MCF 10A (cell line): Measurements from ENCODE around the gene SUMO2. TPM values are rescaled to one million over a fixed set of nuclear protein-coding genes. Genes with fewer than 3 reads are reported as not detected.

Experiments used
- BruUV-seq: library from RNA; stranded (reverse); fragments of 400-500 nt; replicated peaks from 2 replicates; lab custom pipeline; 2021; lab: Mats Ljungman, UMichigan
- CTCF ChIA-PET: fragments of 300-600 bp; sonication (Branson Sonifier 250); formaldehyde crosslinking; extraction: SDS; loops from one replicate; lab custom pipeline; 2021; ENCODE audit warnings: antibody characterized with exemption, inconsistent platforms; lab: Yijun Ruan, JAX
- POLR2A ChIA-PET: fragments of 300-600, 350-650 bp; sonication (Branson Sonifier 250); formaldehyde crosslinking; extraction: SDS; loops from one replicate; lab custom pipeline; 2020; ENCODE audit warnings: antibody characterized with exemption, inconsistent platforms; lab: Yijun Ruan, JAX
- DNase-seq: peaks from one replicate; pipeline ENCODE4 v3.0.0-alpha.2; 2018; ENCODE audit not compliant: unreplicated experiment
- H3K27ac Mint-ChIP-seq: one replicate; pipeline ENCODE4 v1.8.0; 2022; ENCODE audit warnings: mild to moderate bottlenecking, low read depth, mixed read lengths; ENCODE audit not compliant: unreplicated experiment
- H3K27me3 Mint-ChIP-seq: one replicate; pipeline ENCODE4 v1.8.0; 2022; ENCODE audit warnings: mixed read lengths; ENCODE audit not compliant: insufficient read depth, unreplicated experiment
- H3K36me3 Mint-ChIP-seq: one replicate; pipeline ENCODE4 v1.8.0; 2022; ENCODE audit warnings: mild to moderate bottlenecking, moderate library complexity, mixed read lengths; ENCODE audit not compliant: insufficient read depth, unreplicated experiment
- H3K4me1 Mint-ChIP-seq: one replicate; pipeline ENCODE4 v1.8.0; 2022; ENCODE audit warnings: mixed read lengths; ENCODE audit not compliant: insufficient read depth, unreplicated experiment
- H3K4me3 Mint-ChIP-seq: one replicate; pipeline ENCODE4 v1.8.0; 2022; ENCODE audit warnings: mild to moderate bottlenecking, moderate library complexity, mixed read lengths; ENCODE audit not compliant: unreplicated experiment
- H3K9me3 Mint-ChIP-seq: one replicate; pipeline ENCODE4 v1.8.0; 2022; ENCODE audit warnings: mixed read lengths; ENCODE audit not compliant: unreplicated experiment
- CTCF ChIP-seq: fragments of 200-600 bp; IDR thresholded peaks from one replicate; pipeline ENCODE4 v1.8.0; 2022; ENCODE audit warnings: antibody characterized with exemption, mild to moderate bottlenecking; ENCODE audit not compliant: unreplicated experiment
- intact Hi-C: fragments of 100-400 bp; cut with micrococcal nuclease; formaldehyde crosslinking; loops from 2 replicates; pipeline ENCODE4 v1.14.1; 2022
- total RNA-seq: library from RNA; stranded (reverse); gene quantifications from 2 replicates; pipeline ENCODE4 v1.2.3, GENCODE V29; 2022

The SUMO2 gene
- total RNA-seq, 1 experiment from 2014 or later: 186 TPM

GRCh38 chr17:75219815-75220214 is 37.1 kb upstream of the SUMO2 start:
- ChIA-PET POLR2A (interaction anchor here (0.6 to 0.9 kb wide), 2 partner anchors 11 to 255 kb away, joined by 4 to 7 read pairs; no protein-coding TSS in a partner anchor), CTCF (interaction anchor here (0.6 to 1.6 kb wide), 5 partner anchors 14 to 106 kb away, joined by 3 to 8 read pairs (median 5); no protein-coding TSS in a partner anchor)
- no peak for TF ChIP-seq CTCF
- Mint-ChIP-seq H3K27ac (no peak overlapping the region), H3K36me3 (peaks cover 68% of the 10 kb centered on the region), H3K27me3 (no peaks in the 10 kb centered on the region), H3K4me3 (no peak overlapping the region), H3K4me1 (no peaks in the 10 kb centered on the region), H3K9me3 (no peaks in the 10 kb centered on the region)
- no peak for DNase-seq
- intact Hi-C loops: no loop called here
- no TSS peak for BruUV-seq

GRCh38 chr17:75218131-75218530 is 35.4 kb upstream of the SUMO2 start:
- Mint-ChIP-seq H3K36me3 (peaks cover 72% of the 10 kb centered on the region), H3K27ac (no peak overlapping the region), H3K4me3 (no peak overlapping the region), H3K9me3 (no peaks in the 10 kb centered on the region), H3K27me3 (no peaks in the 10 kb centered on the region), H3K4me1 (no peaks in the 10 kb centered on the region)
- intact Hi-C loops: no loop called here
- BruUV-seq: no TSS peak
- ChIA-PET CTCF (interaction anchor here (0.6 to 1.1 kb wide), 3 partner anchors 17 to 104 kb away, joined by 3 to 4 read pairs (median 3); no protein-coding TSS in a partner anchor), POLR2A (interaction anchor here (0.6 kb wide), 1 partner anchor 168 kb away, joined by 3 read pairs; no protein-coding TSS in a partner anchor)
- DNase-seq: no peak
- TF ChIP-seq CTCF: no peak

DNA sequence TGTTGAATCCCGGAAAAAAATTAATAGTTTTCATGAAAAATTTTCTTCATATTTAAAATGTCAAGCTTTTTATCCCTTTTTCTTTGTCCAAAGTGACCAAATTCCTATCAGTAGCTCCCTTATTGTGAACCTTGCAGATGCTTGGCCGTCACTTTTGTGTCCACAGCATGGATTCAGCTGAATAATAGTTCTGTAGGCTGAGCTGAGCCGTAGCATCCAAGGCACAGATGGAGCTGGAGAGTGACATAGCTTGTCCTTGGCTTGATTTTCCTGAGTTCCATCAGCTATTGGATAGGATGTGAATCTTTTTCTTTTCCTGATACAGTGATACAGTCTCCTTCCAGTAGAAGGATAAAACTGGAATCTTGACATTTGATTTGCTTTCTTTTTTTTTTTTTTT is 26.3 kb upstream of the SUMO2 start:
- Mint-ChIP-seq H3K36me3 (peaks cover 58% of the 10 kb centered on the region), H3K4me3 (no peak overlapping the region), H3K27me3 (no peaks in the 10 kb centered on the region), H3K27ac (no peak overlapping the region), H3K4me1 (peaks cover 10% of the 10 kb centered on the region), H3K9me3 (no peaks in the 10 kb centered on the region)
- intact Hi-C loops: no loop called here
- ChIA-PET CTCF (interaction anchor here (1.0 kb wide), 1 partner anchor 29 kb away, joined by 3 read pairs; no protein-coding TSS in a partner anchor), POLR2A (interaction anchor here (0.7 to 1.1 kb wide), 5 partner anchors 11 to 122 kb away, joined by 3 to 7 read pairs (median 3); partner anchors contain the start of gene SLC16A5)
- no peak for DNase-seq
- BruUV-seq: no TSS peak
- no peak for TF ChIP-seq CTCF

DNA sequence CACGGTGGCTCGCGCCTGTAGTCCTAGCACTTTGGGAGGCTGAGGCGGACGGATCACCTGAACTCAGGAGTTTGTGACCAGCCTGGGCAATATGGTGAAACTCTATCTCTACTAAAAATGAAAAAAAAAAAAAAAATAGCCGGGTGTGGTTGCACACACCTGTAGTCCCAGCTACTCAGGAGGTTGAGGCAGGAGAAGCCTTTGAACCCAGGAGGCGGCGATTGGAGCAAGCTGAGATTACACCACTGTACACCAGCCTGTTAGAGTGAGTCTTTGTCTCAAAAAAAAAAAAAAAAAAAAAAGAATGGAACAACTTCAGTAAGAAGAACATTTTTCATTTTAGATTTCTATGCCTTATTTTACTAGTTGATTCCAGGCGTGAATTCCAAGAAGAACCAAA is 25.4 kb upstream of the SUMO2 start:
- no peaks in the 10 kb centered on the region for H3K9me3 Mint-ChIP-seq
- BruUV-seq: no TSS peak
- no peak overlapping the region for H3K4me3 Mint-ChIP-seq
- intact Hi-C loops: no loop called here
- H3K27me3 Mint-ChIP-seq: no peaks in the 10 kb centered on the region
- H3K4me1 Mint-ChIP-seq: peaks cover 11% of the 10 kb centered on the region
- no peak for DNase-seq
- no peak for TF ChIP-seq CTCF
- peaks cover 49% of the 10 kb centered on the region for H3K36me3 Mint-ChIP-seq
- ChIA-PET POLR2A (interaction anchor here (0.6 to 1.1 kb wide), 5 partner anchors 20 to 344 kb away, joined by 3 read pairs; partner anchors contain the start of genes ARMC7 and SLC16A5), CTCF (interaction anchor here (0.7 kb wide), 1 partner anchor 30 kb away, joined by 3 read pairs; no protein-coding TSS in a partner anchor)
- H3K27ac Mint-ChIP-seq: no peak overlapping the region
